Measurements from ENCODE around the gene CSNK1G2. TPM values are rescaled to one million over a fixed set of nuclear protein-coding genes. Genes with fewer than 3 reads are reported as not detected.

The CSNK1G2 gene
- total and polyA plus RNA-seq, 2 of the 13 experiments (the other 11 are each of a cell fraction or from before 2014, with no cell fraction given) = 53.8 to 72.5 TPM

DNA sequence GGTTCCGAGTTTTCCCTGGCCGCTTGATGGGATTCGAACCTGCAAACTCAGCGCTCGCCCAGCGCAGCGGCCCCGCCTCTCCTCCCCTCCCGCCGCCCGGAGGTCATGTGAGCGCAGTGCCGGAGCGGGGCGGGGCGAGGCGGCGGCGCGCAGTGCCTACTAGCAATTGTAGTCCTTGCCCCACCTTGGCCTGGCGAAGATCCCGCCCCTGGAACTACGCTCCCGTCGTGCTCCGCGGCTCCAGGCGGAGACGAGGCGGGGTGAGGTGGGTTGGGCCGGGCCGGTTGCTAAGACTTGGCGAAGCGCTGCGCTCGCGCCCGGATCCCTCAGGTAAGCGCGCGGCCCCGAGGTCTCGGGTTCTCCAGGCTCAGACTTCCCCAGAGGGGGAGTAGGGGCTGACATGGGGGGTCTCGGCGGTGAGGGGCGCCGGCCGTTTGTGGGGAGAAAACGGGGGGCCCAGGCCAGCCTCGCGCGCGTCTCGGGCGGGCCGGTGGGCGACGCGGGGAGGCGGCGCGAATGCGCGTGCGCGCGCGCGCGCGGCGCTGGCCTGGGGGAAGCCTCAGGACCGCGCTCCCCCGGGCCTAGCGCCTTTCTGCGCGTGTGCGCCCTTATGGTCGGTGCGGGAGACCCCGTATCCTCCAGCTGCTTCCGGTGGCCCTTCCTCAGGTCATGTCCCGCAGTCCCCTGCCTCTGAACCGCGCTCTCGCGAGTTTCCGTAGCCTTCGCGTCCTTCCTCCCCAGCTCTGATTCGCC is 35.7 kb upstream of the CSNK1G2 start, which contains the start of the genes ADAT3 and SCAMP4 (continued):
- TF ChIP-seq, protein P1, sequence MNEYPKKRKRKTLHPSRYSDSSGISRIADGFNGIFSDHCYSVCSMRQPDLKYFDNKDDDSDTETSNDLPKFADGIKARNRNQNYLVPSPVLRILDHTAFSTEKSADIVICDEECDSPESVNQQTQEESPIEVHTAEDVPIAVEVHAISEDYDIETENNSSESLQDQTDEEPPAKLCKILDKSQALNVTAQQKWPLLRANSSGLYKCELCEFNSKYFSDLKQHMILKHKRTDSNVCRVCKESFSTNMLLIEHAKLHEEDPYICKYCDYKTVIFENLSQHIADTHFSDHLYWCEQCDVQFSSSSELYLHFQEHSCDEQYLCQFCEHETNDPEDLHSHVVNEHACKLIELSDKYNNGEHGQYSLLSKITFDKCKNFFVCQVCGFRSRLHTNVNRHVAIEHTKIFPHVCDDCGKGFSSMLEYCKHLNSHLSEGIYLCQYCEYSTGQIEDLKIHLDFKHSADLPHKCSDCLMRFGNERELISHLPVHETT (CRISPR knock-in tag; conservative IDR thresholded peaks at IDR 0.05) = peak; percentile 50; the same call in 1 of the 2 replicates
- TF ChIP-seq ZNF350 (CRISPR knock-in tag; IDR thresholded peaks at IDR 0.05; ENCODE audit: borderline replicate concordance, low read depth) = 0 out of 2 replicates have a peak, but pooled peaks have one; percentile 23
- TF ChIP-seq RFX3 (CRISPR knock-in tag; IDR thresholded peaks at IDR 0.05) = no peak
- TF ChIP-seq ZNF24 (IDR thresholded peaks at IDR 0.05) = no peak
- no peak for TF ChIP-seq TRIM22 (IDR thresholded peaks at IDR 0.05)
- TF ChIP-seq, protein P2, sequence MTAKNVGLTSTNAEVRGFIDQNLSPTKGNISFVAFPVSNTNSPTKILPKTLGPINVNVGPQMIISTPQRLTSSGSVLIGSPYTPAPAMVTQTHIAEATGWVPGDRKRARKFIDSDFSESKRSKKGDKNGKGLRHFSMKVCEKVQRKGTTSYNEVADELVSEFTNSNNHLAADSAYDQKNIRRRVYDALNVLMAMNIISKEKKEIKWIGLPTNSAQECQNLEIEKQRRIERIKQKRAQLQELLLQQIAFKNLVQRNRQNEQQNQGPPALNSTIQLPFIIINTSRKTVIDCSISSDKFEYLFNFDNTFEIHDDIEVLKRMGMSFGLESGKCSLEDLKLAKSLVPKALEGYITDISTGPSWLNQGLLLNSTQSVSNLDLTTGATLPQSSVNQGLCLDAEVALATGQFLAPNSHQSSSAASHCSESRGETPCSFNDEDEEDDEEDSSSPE (CRISPR knock-in tag; IDR thresholded peaks at IDR 0.05) = peak; percentile 70; the same call in 1 of the 2 replicates
- TF ChIP-seq NFYB (CRISPR knock-in tag; IDR thresholded peaks at IDR 0.05) = peak; percentile 15; the same call in 1 of the 2 replicates
- TF ChIP-seq ZEB1 (IDR thresholded peaks at IDR 0.05; ENCODE audit: insufficient replicate concordance, low read depth) = peak; percentile 46
- TF ChIP-seq, protein P3, sequence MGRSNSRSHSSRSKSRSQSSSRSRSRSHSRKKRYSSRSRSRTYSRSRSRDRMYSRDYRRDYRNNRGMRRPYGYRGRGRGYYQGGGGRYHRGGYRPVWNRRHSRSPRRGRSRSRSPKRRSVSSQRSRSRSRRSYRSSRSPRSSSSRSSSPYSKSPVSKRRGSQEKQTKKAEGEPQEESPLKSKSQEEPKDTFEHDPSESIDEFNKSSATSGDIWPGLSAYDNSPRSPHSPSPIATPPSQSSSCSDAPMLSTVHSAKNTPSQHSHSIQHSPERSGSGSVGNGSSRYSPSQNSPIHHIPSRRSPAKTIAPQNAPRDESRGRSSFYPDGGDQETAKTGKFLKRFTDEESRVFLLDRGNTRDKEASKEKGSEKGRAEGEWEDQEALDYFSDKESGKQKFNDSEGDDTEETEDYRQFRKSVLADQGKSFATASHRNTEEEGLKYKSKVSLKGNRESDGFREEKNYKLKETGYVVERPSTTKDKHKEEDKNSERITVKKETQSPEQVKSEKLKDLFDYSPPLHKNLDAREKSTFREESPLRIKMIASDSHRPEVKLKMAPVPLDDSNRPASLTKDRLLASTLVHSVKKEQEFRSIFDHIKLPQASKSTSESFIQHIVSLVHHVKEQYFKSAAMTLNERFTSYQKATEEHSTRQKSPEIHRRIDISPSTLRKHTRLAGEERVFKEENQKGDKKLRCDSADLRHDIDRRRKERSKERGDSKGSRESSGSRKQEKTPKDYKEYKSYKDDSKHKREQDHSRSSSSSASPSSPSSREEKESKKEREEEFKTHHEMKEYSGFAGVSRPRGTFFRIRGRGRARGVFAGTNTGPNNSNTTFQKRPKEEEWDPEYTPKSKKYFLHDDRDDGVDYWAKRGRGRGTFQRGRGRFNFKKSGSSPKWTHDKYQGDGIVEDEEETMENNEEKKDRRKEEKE (IDR thresholded peaks at IDR 0.05) = no peak
- TF ChIP-seq ZNF512B (CRISPR knock-in tag; IDR thresholded peaks at IDR 0.05; ENCODE audit: borderline replicate concordance) = no peak
- no peak for TF ChIP-seq SP140L (CRISPR knock-in tag; IDR thresholded peaks at IDR 0.05; ENCODE audit: borderline replicate concordance)
- TF ChIP-seq, protein P4, sequence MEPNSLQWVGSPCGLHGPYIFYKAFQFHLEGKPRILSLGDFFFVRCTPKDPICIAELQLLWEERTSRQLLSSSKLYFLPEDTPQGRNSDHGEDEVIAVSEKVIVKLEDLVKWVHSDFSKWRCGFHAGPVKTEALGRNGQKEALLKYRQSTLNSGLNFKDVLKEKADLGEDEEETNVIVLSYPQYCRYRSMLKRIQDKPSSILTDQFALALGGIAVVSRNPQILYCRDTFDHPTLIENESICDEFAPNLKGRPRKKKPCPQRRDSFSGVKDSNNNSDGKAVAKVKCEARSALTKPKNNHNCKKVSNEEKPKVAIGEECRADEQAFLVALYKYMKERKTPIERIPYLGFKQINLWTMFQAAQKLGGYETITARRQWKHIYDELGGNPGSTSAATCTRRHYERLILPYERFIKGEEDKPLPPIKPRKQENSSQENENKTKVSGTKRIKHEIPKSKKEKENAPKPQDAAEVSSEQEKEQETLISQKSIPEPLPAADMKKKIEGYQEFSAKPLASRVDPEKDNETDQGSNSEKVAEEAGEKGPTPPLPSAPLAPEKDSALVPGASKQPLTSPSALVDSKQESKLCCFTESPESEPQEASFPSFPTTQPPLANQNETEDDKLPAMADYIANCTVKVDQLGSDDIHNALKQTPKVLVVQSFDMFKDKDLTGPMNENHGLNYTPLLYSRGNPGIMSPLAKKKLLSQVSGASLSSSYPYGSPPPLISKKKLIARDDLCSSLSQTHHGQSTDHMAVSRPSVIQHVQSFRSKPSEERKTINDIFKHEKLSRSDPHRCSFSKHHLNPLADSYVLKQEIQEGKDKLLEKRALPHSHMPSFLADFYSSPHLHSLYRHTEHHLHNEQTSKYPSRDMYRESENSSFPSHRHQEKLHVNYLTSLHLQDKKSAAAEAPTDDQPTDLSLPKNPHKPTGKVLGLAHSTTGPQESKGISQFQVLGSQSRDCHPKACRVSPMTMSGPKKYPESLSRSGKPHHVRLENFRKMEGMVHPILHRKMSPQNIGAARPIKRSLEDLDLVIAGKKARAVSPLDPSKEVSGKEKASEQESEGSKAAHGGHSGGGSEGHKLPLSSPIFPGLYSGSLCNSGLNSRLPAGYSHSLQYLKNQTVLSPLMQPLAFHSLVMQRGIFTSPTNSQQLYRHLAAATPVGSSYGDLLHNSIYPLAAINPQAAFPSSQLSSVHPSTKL (CRISPR knock-in tag; IDR thresholded peaks at IDR 0.05) = no peak; the same call in none of the 2 replicates
